ENCODE results near the gene NCAM2. TPM values are rescaled to one million over a fixed set of nuclear protein-coding genes. Genes with fewer than 3 reads are reported as not detected.
A peak's percentile ranks its signal among the peaks of the same experiment; 100 is the strongest.

NCAM2 gene
- total RNA-seq, 1 experiment from 2014 or later: not detected

GRCh38 chr21:21028275-21028820 is 30.1 kb downstream of the NCAM2 start:
- no peak for DNase-seq (ENCODE audit: low spot score)

- DNase-seq (ENCODE audit: low spot score): no peak
These were observed 31.0 kb downstream of the NCAM2 start for GRCh38 chr21:21029164-21029563.

GRCh38 chr21:21030311-21030710 is 32.1 kb downstream of the NCAM2 start:
- no peak for DNase-seq (ENCODE audit: low spot score)

- no peak for DNase-seq (ENCODE audit: low spot score)
These were observed 35.8 kb downstream of the NCAM2 start for GRCh38 chr21:21034036-21034435.

GRCh38 chr21:21039624-21040170 is 41.5 kb downstream of the NCAM2 start:
- no peak for DNase-seq (ENCODE audit: low spot score)

- no peak for DNase-seq (ENCODE audit: low spot score)
These were observed 47.3 kb downstream of the NCAM2 start for GRCh38 chr21:21045518-21045917.

GRCh38 chr21:21046063-21046462 is 47.9 kb downstream of the NCAM2 start:
- no peak for DNase-seq (ENCODE audit: low spot score)

GRCh38 chr21:21051109-21052055 is 53.2 kb downstream of the NCAM2 start:
- DNase-seq (ENCODE audit: low spot score): no peak

- DNase-seq (ENCODE audit: low spot score): no peak
These were observed 54.5 kb downstream of the NCAM2 start for GRCh38 chr21:21052672-21053071.

- no peak for DNase-seq (ENCODE audit: low spot score)
These were observed 59.3 kb downstream of the NCAM2 start for GRCh38 chr21:21057349-21058062.

GRCh38 chr21:21063828-21064227 is 65.6 kb downstream of the NCAM2 start:
- no peak for DNase-seq (ENCODE audit: low spot score)

GRCh38 chr21:21064353-21064752 is 66.1 kb downstream of the NCAM2 start:
- no peak for DNase-seq (ENCODE audit: low spot score)

- DNase-seq (ENCODE audit: low spot score): no peak
These were observed 69.2 kb downstream of the NCAM2 start for GRCh38 chr21:21067375-21067774.

- no peak for DNase-seq (ENCODE audit: low spot score)
These were observed 76.1 kb downstream of the NCAM2 start for GRCh38 chr21:21074305-21074704.

- DNase-seq (ENCODE audit: low spot score): no peak
These were observed 77.8 kb downstream of the NCAM2 start for GRCh38 chr21:21076051-21076450.

- DNase-seq (ENCODE audit: low spot score): no peak
These were observed 78.3 kb downstream of the NCAM2 start for GRCh38 chr21:21076491-21076890.

GRCh38 chr21:21079646-21080045 is 81.4 kb downstream of the NCAM2 start:
- DNase-seq (ENCODE audit: low spot score): no peak

- DNase-seq (ENCODE audit: low spot score): no peak
These were observed 86.0 kb downstream of the NCAM2 start for GRCh38 chr21:21084179-21084578.

- DNase-seq (ENCODE audit: low spot score): no peak
These were observed 87.0 kb downstream of the NCAM2 start for GRCh38 chr21:21085206-21085605.

GRCh38 chr21:21096956-21097355 is 98.7 kb downstream of the NCAM2 start:
- DNase-seq (ENCODE audit: low spot score): no peak

GRCh38 chr21:21097466-21097865 is 99.3 kb downstream of the NCAM2 start:
- DNase-seq (ENCODE audit: low spot score): no peak

GRCh38 chr21:21101911-21102310 is 103.7 kb downstream of the NCAM2 start:
- DNase-seq (ENCODE audit: low spot score): peak; percentile 10

Data from HT-29 (cell line).